Measurements from ENCODE around the gene TRANK1. TPM values are rescaled to one million over a fixed set of nuclear protein-coding genes. Genes with fewer than 3 reads are reported as not detected.

Gene TRANK1
- total RNA-seq, 1 donor from 2014 or later: 0.51 TPM

DNA sequence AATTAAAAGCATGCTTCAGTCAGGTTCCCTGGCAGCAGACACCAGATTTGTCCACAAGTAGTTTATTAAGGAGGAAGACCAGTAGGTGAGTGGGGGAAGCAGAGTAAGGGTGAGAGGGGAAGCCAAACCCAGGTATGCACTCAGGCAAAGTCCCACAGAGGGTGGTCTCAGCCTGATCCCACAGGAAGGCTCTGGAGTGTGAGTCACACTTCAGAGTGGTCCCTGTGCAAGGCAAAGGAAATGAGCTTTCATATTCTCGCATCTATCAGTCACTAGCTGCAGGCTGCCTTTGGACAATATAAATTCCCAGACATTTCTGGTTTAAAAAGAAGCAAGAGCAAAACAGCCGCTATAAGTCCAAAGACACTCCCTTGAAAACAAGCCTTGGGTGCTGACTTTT is 78.5 kb downstream of the TRANK1 start:
- no peaks in the 10 kb centered on the region for H3K36me3 Mint-ChIP-seq (ENCODE audit: unreplicated experiment)
- TF ChIP-seq CTCF (IDR thresholded peaks at IDR 0.05; ENCODE audit: partially characterized antibody, unreplicated experiment): no peak
- DNase-seq: no peak
- H3K4me1 Mint-ChIP-seq (ENCODE audit: low read depth, unreplicated experiment): peaks cover 12% of the 10 kb centered on the region
- no peak overlapping the region for H3K27ac Mint-ChIP-seq (ENCODE audit: unreplicated experiment)
- H3K9me3 Mint-ChIP-seq (ENCODE audit: unreplicated experiment): peaks cover 4% of the 10 kb centered on the region
- no peak overlapping the region for H3K4me3 Mint-ChIP-seq (ENCODE audit: unreplicated experiment)
- no peaks in the 10 kb centered on the region for H3K27me3 Mint-ChIP-seq (ENCODE audit: unreplicated experiment)

- DNase-seq: no peak
- Mint-ChIP-seq H3K27me3 (ENCODE audit: unreplicated experiment) (no peaks in the 10 kb centered on the region), H3K27ac (ENCODE audit: unreplicated experiment) (no peak overlapping the region), H3K9me3 (ENCODE audit: unreplicated experiment) (peaks cover 4% of the 10 kb centered on the region), H3K4me3 (ENCODE audit: unreplicated experiment) (no peak overlapping the region), H3K4me1 (ENCODE audit: low read depth, unreplicated experiment) (peaks cover 12% of the 10 kb centered on the region), H3K36me3 (ENCODE audit: unreplicated experiment) (no peaks in the 10 kb centered on the region)
- no peak for TF ChIP-seq CTCF (IDR thresholded peaks at IDR 0.05; ENCODE audit: partially characterized antibody, unreplicated experiment)
Observed at GRCh38 chr3:36864180-36865053, 80.4 kb downstream of the TRANK1 start.

GRCh38 chr3:36862076-36862755 is 82.6 kb downstream of the TRANK1 start:
- DNase-seq: no peak
- peaks cover 11% of the 10 kb centered on the region for H3K4me1 Mint-ChIP-seq (ENCODE audit: low read depth, unreplicated experiment)
- H3K9me3 Mint-ChIP-seq (ENCODE audit: unreplicated experiment): peaks cover 4% of the 10 kb centered on the region
- H3K36me3 Mint-ChIP-seq (ENCODE audit: unreplicated experiment): no peaks in the 10 kb centered on the region
- no peak overlapping the region for H3K4me3 Mint-ChIP-seq (ENCODE audit: unreplicated experiment)
- H3K27ac Mint-ChIP-seq (ENCODE audit: unreplicated experiment): no peak overlapping the region
- H3K27me3 Mint-ChIP-seq (ENCODE audit: unreplicated experiment): no peaks in the 10 kb centered on the region
- TF ChIP-seq CTCF (IDR thresholded peaks at IDR 0.05; ENCODE audit: partially characterized antibody, unreplicated experiment): no peak

DNA sequence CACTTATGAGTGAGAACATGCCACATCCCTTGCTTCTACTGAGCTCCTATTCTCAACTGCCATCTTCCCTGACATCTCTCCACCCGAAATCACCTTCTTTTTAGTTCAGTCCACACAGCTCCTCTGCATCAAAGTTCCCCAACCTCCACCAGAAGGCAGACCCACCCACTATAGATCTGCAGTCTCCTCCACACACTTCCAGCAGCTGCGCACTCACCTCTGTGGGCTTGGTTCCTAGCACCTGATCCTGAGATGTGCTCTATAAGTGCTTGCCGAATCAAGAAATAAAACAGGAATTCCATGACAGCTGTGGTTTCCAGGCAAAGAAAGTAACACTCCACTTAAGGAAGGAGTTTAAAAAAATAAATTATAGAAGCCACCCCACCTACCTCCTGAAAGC is 85.4 kb downstream of the TRANK1 start:
- no peak for DNase-seq
- Mint-ChIP-seq H3K36me3 (ENCODE audit: unreplicated experiment) (no peaks in the 10 kb centered on the region), H3K4me1 (ENCODE audit: low read depth, unreplicated experiment) (no peaks in the 10 kb centered on the region), H3K4me3 (ENCODE audit: unreplicated experiment) (no peak overlapping the region), H3K9me3 (ENCODE audit: unreplicated experiment) (peaks cover 6% of the 10 kb centered on the region), H3K27ac (ENCODE audit: unreplicated experiment) (no peak overlapping the region), H3K27me3 (ENCODE audit: unreplicated experiment) (no peaks in the 10 kb centered on the region)
- no peak for TF ChIP-seq CTCF (IDR thresholded peaks at IDR 0.05; ENCODE audit: partially characterized antibody, unreplicated experiment)

GRCh38 chr3:36852071-36852470 is 92.8 kb downstream of the TRANK1 start:
- Mint-ChIP-seq H3K27ac (ENCODE audit: unreplicated experiment) (no peak overlapping the region), H3K9me3 (ENCODE audit: unreplicated experiment) (peaks cover 2% of the 10 kb centered on the region), H3K4me1 (ENCODE audit: low read depth, unreplicated experiment) (no peaks in the 10 kb centered on the region), H3K36me3 (ENCODE audit: unreplicated experiment) (no peaks in the 10 kb centered on the region), H3K4me3 (ENCODE audit: unreplicated experiment) (no peak overlapping the region), H3K27me3 (ENCODE audit: unreplicated experiment) (no peaks in the 10 kb centered on the region)
- TF ChIP-seq CTCF (IDR thresholded peaks at IDR 0.05; ENCODE audit: partially characterized antibody, unreplicated experiment): no peak
- no peak for DNase-seq

Data from glutamatergic neuron (in vitro differentiated cells).